ENCODE data around the gene TMEM176A. TPM values are rescaled to one million over a fixed set of nuclear protein-coding genes. Genes with fewer than 3 reads are reported as not detected.
A peak's percentile ranks its signal among the peaks of the same experiment; 100 is the strongest.
"Not testable (repeated sequence)": the region's sequence is repeated elsewhere in the genome, so short reads cannot be mapped to it uniquely, and the experiment has no call there.

TMEM176A gene
- total and polyA plus RNA-seq, 10 donors = 28.6 to 84.6 (median 59.0) TPM

- Histone ChIP-seq H3K9me3 (peaks cover 0 to 9% (median 7%) of the 10 kb centered on the region in 8 donors), H3K27ac (peak overlapping the region in 4 of 8 donors; percentile 74 to 82 (median 78)), H3K27me3 (replicated peaks in 1 of 7) (no peaks in the 10 kb centered on the region), H3K4me3 (no peak overlapping the region), H3K36me3 (no peaks in the 10 kb centered on the region), H3K4me1 (peaks cover 13 to 56% (median 32%) of the 10 kb centered on the region in 6 donors)
- intact Hi-C loops (cut with DNase I; ENCODE audit: low total_unique reads) = loop anchor here (2.0 kb wide), 1 partner anchor 308 kb away; no protein-coding TSS in a partner anchor
- 35 to 53% (median 49%) methylated on average over 1 of the region's 1 CpG for WGBS, 5 donors
- TF ChIP-seq POLR2AphosphoS5 (IDR thresholded peaks at IDR 0.05) = no peak
- peak; percentile 26 to 70 (median 59) for TF ChIP-seq CTCF (IDR thresholded peaks at IDR 0.05 in 8 of 11, conservative IDR thresholded peaks at IDR 0.05 in 3 of 11)
- no peak for TF ChIP-seq POLR2A (IDR thresholded peaks at IDR 0.05)
- no peak for DNase-seq
These were observed 43.7 kb upstream of the TMEM176A start for GRCh38 chr7:150756858-150757257.

GRCh38 chr7:150759479-150759878, 41.1 kb upstream of the TMEM176A start:
- 77 to 94% (median 86%) methylated on average over 1 of the region's 1 CpG for WGBS, 5 donors
- H3K4me1 ChIP-seq = peaks cover 10 to 30% (median 23%) of the 10 kb centered on the region in 6 donors
- intact Hi-C loops (cut with DNase I; ENCODE audit: low total_unique reads) = no loop called here
- no peaks in the 10 kb centered on the region for H3K27me3 ChIP-seq (replicated peaks in 1 of 7)
- no peak overlapping the region for H3K27ac ChIP-seq
- H3K36me3 ChIP-seq = no peaks in the 10 kb centered on the region
- TF ChIP-seq CTCF (IDR thresholded peaks at IDR 0.05 in 8 of 11, conservative IDR thresholded peaks at IDR 0.05 in 3 of 11) (no peak), POLR2A (IDR thresholded peaks at IDR 0.05) (no peak), POLR2AphosphoS5 (IDR thresholded peaks at IDR 0.05) (no peak)
- peaks cover 0 to 9% (median 7%) of the 10 kb centered on the region in 8 donors for H3K9me3 ChIP-seq
- DNase-seq = no peak
- H3K4me3 ChIP-seq = no peak overlapping the region

DNA sequence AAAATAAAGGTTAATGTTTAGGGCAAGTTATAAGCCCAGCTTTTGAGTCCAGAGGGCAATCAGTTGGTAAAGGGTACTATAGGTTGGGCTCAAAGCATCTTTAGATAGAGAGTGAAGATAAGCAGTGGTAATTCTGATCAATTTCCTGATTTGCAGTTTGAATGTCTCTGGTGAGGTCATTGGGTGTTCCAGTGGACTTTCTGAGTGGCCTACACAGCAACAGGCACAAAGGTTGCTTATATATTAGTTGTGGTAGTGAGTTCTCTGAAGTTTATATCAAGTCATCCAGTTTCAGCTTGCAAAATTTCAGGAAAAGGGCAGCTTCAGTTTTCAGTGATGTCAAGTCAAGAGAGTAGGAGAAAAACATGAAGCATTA, 34.2 kb upstream of the TMEM176A start:
- intact Hi-C loops (cut with DNase I; ENCODE audit: low total_unique reads) = no loop called here
- Histone ChIP-seq H3K9me3 (peaks cover 0 to 6% (median 4%) of the 10 kb centered on the region in 8 donors), H3K36me3 (no peaks in the 10 kb centered on the region), H3K27ac (no peak overlapping the region), H3K4me3 (no peak overlapping the region), H3K4me1 (no peaks in the 10 kb centered on the region), H3K27me3 (replicated peaks in 1 of 7) (no peaks in the 10 kb centered on the region)
- DNase-seq = no peak
- no peak for TF ChIP-seq CTCF (IDR thresholded peaks at IDR 0.05 in 8 of 11, conservative IDR thresholded peaks at IDR 0.05 in 3 of 11)

DNA sequence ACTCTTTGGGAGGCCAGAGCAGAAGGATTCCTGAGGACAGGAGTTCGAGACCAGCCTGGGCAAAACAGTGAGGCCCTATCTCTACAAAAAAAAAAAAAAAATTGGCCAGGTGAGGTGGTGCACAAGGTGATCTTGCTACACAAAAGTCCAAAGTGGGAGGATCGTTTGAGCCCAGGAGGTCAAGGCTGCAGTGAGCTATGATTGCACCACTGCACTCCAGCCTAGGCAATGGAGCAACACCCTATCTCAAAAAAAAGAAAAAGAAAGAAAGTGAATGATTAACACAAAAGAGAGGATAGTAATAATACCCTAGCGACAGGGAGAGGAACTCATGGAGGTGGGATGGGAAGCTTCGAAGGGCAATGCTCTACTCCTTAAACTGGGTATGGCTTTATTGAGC, 30.8 kb upstream of the TMEM176A start:
- no peak for DNase-seq
- H3K27me3 ChIP-seq (replicated peaks in 1 of 7) = no peaks in the 10 kb centered on the region
- H3K4me3 ChIP-seq = no peak overlapping the region
- H3K9me3 ChIP-seq = peaks cover 0 to 22% (median 16%) of the 10 kb centered on the region in 8 donors
- TF ChIP-seq POLR2AphosphoS5 (IDR thresholded peaks at IDR 0.05) (no peak), CTCF (IDR thresholded peaks at IDR 0.05 in 8 of 11, conservative IDR thresholded peaks at IDR 0.05 in 3 of 11) (no peak), POLR2A (IDR thresholded peaks at IDR 0.05) (no peak)
- intact Hi-C loops (cut with DNase I; ENCODE audit: low total_unique reads) = no loop called here
- H3K36me3 ChIP-seq = no peaks in the 10 kb centered on the region
- WGBS, 5 donors = 77 to 94% (median 90%) methylated on average over 4 of the region's 4 CpGs
- no peak overlapping the region for H3K27ac ChIP-seq
- no peaks in the 10 kb centered on the region for H3K4me1 ChIP-seq

GRCh38 chr7:150774131-150774530, 26.4 kb upstream of the TMEM176A start:
- intact Hi-C loops (cut with DNase I; ENCODE audit: low total_unique reads); H3K36me3 ChIP-seq: not testable (repeated sequence)
- 83 to 96% (median 85%) methylated on average over 1 of the region's 1 CpG for WGBS, 5 donors

More at GRCh38 chr7:150774131-150774530, 26.4 kb upstream of the TMEM176A start:
- DNase-seq; H3K27me3 ChIP-seq (replicated peaks in 1 of 7); H3K4me3 ChIP-seq; H3K27ac ChIP-seq: not testable (repeated sequence)
- H3K9me3 ChIP-seq = peaks cover 0 to 24% (median 18%) of the 10 kb centered on the region in 8 donors
- H3K4me1 ChIP-seq = peaks cover 0 to 10% (median 3%) of the 10 kb centered on the region in 6 donors
